GM18951 (cell line): ENCODE measurements around the gene TPCN2.
"Not testable (repeated sequence)": the region's sequence is repeated elsewhere in the genome, so short reads cannot be mapped to it uniquely, and the experiment has no call there.

ENCODE experiments used
- POLR2A ChIP-seq: IDR thresholded peaks from 4 replicates; pipeline ENCODE4 v1.6.1; 2011; ENCODE audit warnings: mild to moderate bottlenecking; ENCODE audit not compliant: insufficient read length, insufficient read depth; ENCODE audit errors: extremely low read depth
- in situ Hi-C: fragments of 300-500 bp; cut with MboI; formaldehyde crosslinking; loops from one replicate; pipeline ENCODE4 v1.12.0; 2022; ENCODE audit warnings: low sequenced_read_pairs, mixed read lengths, inconsistent platforms; ENCODE audit not compliant: unreplicated experiment

TPCN2 gene

DNA sequence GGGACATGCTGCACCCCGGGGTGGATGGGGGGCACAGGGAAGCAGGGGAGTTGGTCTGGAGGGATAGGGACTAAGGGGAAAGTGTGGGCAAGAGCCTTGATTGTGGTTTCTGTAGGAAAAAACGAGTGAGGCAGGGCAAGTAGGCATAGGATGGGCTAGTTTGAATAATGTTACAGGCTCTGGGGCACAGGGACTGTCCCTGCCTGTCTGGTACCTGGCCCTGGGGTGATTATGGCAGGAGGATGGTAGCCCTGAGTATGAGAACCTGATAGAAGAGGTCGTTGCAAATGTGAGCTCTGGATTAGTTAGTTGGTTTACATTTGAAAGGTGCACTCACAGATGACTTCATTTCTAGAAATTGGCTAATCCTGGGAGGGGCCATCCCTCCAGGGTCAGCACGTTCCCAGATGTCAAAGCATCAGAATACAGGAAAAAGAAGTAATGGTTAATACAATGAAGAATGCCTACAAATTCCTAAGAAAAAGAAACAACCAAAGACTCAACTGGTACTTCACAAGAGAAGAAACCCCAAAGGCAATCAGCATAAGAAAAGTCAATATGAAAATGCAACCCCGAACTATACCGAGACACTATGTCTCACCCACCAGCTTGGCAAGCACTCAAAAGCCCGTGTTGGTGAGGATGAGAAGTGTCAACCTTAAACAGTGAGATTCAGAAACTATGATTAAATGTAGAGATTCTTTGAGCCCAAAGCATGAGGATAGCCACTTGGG, 95.8 kb downstream of the TPCN2 start:
- in situ Hi-C loops, result no loop called here
- no peak for TF ChIP-seq POLR2A

DNA sequence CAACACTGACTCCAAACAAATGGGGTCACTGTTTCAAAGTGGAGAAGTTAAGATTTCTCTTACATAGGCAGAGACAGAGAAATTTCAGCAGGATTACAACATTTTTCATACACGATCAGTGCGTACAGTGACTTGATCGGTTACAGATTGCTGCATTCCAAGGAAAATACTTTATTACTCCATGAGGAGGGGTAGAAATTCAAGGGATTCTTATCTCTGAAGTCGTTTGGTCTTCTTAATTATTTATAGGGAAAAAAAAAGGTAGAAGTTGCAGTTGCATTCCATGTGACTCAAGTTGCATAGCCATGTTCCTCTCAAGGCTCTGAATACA, 96.3 kb downstream of the TPCN2 start:
- no peak for TF ChIP-seq POLR2A
- in situ Hi-C loops, result no loop called here

DNA sequence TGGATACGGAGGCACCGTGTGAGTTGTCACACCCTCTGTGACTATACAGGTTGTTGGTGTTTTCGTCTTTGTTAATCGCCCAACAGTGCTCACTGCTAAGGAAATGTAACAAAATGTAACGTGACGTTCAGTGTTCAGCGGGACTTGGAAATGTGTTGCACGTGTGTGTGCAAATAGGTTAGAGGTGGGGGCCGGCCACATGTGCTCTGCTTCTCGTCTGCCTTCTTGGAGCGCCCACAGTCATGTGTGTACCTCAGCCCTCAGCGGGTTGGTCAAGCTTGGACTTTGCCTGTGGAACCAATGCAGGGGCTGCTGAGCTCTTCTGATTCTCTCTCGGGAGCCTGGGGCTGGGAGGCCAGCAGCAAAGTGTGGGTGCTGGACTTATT, 99.6 kb downstream of the TPCN2 start:
- in situ Hi-C loops, result no loop called here
- TF ChIP-seq POLR2A, result no peak

DNA sequence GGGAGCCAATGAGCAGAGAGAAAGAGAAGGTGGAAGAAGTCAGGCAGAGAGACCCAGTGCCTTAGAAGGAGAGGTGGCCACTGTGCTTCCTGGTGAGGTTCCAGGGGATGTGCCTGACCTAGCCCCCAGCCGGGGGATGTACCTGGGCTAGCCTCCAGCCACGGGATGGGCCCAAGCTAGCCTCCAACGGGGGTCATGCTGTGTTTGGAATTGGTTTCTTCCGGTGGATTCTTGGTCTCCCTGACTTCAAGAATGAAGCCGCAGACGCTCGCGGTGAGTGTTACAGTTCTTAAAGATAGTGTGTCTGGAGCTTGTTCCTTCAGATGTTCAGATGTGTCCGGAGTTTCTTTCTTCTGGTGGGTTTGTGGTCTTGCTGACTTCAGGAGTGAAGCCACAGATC, 100.1 kb downstream of the TPCN2 start:
- in situ Hi-C loops, result no loop called here
- no peak for TF ChIP-seq POLR2A

DNA sequence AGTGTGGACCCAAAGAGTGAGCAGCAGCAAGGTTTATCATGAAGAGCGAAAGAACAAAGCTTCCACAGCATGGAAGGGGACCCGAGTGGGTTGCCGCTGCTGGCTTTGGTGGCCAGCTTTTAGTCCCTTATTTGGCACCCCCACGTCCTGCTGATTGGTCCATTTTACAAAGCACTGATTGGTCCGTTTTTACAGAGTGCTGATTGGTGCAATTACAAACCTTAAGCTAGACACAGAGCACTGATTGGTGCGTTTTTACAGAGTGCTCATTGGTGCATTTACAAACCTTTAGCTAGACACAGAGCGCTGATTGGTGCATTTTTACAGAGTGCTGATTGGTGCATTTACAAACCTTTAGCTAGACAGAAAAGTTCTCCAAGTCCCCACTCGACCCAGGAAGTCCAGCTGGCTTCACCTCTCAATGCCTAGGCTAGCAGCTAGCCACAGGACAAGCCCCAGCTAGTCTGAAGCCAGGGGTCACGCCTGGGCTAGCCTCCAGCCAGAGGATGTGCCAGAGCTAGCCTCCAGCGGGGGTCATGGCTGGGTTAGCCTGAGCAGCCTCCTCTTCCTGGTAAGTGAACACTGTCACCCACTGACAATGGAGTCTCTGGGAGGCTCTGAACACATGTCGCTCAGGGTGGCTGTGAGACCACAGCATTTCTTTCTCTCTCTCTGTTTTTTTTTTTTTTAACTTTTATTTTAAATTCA, 100.8 kb downstream of the TPCN2 start:
- in situ Hi-C loops, result not testable (repeated sequence)

DNA sequence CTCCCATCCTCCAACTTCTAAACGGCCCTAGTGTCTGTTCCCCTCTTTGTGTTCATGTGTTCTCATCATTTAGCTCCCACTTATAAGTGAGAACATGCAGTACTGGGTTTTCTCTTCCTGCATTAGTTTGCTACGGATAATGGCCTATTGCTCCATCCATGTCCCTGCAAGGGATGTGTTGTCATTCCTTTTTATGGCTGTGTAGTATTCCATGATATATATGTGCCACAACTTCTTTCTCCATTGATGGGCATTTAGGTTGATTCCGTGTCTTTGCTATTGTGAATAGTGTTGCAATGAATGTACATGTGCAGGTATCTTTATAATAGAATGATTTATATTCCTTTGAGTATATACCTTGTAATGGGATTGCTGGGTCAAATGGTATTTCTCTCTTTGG, 101.4 kb downstream of the TPCN2 start:
- no peak for TF ChIP-seq POLR2A
- in situ Hi-C loops, result no loop called here

DNA sequence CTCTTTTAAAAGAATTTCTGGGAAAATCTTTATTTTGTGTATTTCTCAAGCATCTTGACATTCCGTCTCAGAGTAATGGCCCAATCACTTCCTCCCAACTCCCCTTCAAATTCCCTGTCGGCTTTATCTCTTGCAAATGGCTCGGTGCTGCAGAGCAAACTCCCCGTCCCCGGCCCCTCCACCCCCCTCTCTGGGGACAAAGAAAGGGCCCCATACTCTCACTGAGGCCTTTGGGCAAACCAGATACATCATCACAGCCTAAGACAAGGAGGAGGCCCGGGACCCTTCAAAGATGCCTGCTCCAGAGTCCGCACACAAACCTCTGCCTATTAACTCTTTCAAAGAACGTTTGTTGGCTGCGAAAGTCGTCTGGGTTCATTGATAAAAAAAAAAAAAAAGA, 103.1 kb downstream of the TPCN2 start:
- TF ChIP-seq POLR2A, result no peak
- in situ Hi-C loops, result no loop called here

DNA sequence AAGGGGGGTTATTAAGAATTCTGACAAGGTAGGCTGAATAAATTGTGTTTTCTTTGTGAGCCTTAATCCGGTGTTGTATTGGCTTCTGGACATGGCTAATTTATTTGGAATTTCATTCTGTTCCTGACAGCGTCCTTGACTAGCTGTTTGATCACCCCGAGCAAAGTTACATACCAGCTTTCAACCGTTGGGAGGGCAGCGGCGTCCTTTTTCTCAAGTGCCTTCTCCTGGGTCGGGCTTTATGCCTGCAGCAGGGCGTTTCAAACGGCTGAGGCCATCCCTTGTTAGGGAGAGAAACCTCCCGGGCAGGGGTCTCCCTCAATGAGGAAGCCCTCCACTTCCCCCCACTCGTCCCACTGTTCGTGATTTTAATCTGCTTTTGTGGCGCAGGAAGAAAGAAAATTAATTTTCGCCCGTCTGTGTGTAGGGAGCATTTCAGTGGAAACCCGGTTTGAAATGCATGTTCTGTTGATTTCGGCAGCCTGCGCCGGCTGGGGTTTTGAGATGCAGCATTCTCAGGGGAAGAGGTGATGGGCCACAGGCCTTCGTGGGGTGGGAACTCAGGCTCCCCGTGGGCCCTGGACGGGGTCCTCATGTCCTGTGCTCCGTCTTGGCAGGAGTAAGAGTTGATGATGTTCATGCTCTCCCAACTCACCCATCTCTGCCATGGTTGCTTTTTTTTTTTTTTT, 104.1 kb downstream of the TPCN2 start:
- TF ChIP-seq POLR2A, result no peak
- in situ Hi-C loops, result no loop called here

DNA sequence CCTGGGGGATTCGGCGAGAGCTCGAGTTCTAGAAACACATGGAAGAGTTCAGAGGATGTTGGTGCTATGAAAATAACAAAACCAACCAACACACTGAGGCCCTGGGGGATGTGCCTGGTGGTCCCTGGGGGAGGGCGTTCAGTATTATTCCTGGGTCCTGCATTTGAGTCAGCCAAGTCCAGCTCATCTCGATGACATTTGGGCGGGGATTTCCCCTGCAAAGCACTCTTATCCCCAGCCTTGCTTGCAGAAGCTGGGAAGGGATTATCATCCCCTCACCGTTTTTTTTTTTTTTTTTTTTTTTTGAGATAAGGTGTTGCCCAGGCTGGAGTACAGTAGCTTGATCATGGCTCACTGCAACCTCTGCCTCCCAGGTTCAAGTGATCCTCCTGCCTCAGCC, 104.9 kb downstream of the TPCN2 start:
- no peak for TF ChIP-seq POLR2A
- in situ Hi-C loops, result no loop called here

DNA sequence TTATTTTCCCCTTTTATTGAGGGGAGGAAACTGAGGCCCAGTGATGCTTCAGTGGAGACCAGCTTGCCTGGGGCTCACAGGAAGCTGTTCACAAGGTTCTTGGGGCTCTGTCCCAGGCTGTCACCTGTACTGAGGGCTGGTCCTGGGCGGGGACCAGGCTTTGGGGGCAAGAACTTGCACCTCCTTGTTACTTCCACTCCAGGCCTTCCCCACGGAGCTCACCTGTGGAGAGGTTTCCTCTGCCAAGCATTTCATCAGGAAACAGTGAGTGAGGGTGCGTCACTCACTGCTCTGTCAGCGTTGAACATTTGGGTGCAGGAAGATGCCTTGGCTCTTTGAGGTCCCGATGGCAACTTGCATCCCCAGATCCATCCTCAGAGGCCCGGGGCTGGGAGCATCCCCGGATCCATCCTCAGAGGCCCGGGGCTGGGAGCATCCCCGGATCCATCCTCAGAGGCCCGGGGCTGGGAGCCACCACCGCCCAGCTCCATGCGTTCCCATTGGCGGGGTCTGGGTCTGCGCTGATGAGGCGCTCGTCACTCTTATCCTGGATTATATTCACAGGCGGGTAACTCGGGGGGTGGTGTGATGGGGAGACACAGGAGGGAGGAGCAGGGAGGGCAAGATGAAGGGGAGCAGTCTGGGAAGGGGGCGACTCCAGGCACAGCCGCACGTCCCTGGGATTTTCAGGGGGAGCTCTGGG, 105.6 kb downstream of the TPCN2 start:
- in situ Hi-C loops, result no loop called here
- no peak for TF ChIP-seq POLR2A

DNA sequence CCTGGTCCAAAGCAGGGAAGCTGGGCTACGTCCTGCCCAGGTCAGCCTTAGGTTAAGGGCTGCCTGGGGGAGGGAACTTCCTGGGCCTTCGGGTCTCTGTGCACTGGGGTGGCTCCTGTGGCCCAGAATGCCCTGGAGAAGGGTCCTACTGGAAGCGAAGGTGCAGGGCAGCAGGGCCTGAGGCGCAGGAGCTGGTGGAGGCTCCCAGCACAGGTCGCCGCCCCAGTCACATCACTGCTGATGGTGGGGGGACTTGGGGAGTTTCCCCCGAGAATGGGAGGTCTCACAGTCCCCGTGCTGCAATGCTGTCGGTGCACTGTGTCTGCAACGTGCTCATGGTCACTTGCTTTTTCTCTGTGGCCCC, 106.2 kb downstream of the TPCN2 start:
- no peak for TF ChIP-seq POLR2A
- in situ Hi-C loops, result no loop called here

DNA sequence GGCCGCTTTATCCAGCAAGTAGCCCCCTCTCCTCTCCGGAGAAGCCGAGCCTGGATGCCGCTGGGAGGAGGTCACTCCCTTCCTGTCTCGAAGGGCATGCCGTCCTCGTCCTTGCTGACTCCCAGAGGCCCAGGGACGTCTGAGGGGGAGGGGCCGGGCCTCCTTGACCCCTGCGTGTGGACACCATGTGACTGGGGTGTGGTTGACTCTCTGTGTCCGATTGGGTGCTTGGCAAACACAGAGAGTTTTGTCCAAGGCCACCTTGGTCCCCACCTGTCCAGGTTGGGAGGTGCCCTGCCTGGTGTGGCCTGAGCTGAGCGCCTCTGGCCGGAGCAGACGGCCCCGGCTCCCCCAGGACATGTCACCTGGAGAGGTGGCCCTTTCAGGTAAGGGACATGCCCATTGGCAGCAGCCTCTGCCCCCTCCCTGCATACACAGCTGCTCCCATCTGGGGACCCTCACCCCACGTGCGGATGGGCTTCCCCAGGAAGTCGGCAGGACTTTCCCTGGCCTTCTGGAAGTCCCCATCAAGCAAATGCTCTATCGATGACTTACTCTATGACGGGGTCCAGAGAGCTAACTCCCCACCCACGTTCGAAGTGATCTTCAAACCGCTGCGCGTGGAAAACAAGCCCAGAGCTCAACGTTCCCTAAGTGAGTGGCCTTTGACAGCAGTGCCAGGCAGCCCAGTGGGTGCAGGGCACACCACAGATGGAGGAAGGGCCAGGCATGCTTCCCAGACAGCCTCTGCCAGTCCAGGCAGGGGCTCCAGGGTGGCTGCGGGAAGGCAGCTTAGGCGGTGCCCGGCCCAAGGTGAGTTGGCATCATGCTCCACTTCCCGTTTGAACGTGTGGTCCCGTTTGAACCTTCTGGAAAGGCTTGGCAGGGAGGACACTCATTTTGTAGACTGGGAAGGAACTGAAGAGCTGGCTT, 106.8 kb downstream of the TPCN2 start, which contains the start of gene SMIM38:
TSS of gene SMIM38 (plus strand) at position 634 of the 933 bp plus-strand sequence. CDS start 1,912 bp downstream, outside the sequence.
- in situ Hi-C loops, result no loop called here

DNA sequence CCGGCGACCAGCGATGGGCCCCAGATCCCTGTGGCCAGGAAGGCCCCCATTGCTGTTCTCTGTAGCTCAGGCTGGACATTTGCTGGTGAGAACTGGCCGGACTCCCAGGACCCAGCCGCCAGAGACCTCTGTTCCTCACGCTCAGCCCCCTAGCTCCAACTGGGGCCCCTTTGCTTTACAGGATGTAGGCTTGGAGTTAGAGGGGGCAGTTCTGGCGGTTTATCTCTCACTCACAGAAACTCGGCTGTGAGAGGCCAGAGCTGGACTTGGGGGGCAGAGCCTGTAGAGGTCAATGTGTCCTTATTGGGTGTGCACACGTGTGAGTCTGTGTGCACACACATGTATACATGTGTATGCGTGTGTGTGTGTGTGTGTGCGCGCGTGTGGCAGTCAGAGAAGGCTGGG, 107.5 kb downstream of the TPCN2 start:
- TF ChIP-seq POLR2A, result no peak
- in situ Hi-C loops, result no loop called here

More for the DNA sequence above, 106.8 kb downstream of the TPCN2 start, which contains the start of gene SMIM38:
- peak; percentile 23 for TF ChIP-seq POLR2A

DNA sequence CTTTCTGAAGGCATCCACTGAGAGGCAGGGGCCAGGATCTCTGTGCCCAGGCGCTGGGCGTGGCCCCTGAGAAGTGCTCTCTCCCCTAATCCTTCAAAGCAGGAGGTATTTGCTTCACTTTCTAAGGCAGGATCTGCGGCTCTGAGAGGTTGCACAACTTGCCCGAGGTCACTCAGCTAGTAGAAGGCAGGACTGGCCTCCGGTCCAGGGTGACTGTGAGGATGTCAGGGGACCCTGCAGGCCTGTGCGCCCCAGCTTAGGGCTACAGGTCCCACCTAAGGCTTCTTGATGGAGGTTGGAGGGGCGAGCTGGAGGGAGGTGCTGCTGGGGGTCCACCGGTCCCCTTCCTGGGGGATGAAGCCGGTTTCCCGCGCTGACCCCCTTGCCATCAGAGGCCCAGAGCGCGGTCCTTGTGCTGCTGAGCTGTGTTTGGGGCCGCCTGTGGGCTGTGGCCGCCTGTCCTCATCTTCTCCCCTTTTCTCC, 108.0 kb downstream of the TPCN2 start:
- no peak for TF ChIP-seq POLR2A
- in situ Hi-C loops, result no loop called here
